Measurements from ENCODE around the gene ZBTB7C. TPM values are rescaled to one million over a fixed set of nuclear protein-coding genes. Genes with fewer than 3 reads are reported as not detected.

ZBTB7C gene
- total and polyA plus RNA-seq, 9 of the 15 experiments (the other 6 are each of a cell fraction or from before 2014, with no cell fraction given) = not detected

DNA sequence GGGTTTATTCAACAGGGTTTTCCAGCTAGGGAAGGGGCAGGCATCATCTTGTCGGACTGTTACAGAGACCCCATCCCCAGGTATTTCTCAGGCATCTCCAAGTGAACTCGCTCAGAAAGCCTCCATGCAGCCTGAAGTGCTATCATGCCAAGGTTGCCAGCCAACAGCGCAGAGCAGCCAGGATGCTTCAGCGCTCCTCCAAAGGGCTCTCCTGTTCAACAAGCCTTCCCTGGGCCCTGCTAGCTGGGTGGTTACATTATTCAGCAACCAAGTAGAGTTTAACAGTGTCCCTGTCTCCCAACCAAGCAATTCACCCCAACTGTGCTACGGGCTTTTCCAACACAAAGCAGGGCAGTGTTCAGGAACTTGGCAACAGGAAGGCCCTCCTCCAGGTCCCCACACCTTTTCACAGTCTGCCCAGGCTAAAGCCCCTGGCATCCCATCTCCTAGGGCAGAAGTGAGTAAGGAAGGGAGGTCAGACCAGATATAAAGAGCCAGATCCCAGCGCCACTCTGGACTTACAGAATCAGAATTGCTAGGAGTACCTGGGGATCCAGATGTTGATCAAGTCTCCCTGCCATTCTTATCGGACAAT lies 52.9 kb downstream of the ZBTB7C start:
- in situ Hi-C loops (cut with MboI) (no loop called here), intact Hi-C loops (cut with micrococcal nuclease) (no loop called here)
- no peak for FAIRE-seq
- H2AFZ ChIP-seq (ENCODE audit: low read depth, low read length) = no peak overlapping the region
- 3% methylated on average over 7 of the region's 7 CpGs for WGBS (ENCODE audit: insufficient coverage, low coverage, missing lambda C conversion rate)
- no peaks in the 10 kb centered on the region for H3K36me3 ChIP-seq (ENCODE audit: control insufficient read depth, insufficient read depth, low read length)
- H3K4me3 ChIP-seq = no peak overlapping the region
- DNase-seq (ENCODE audit: extremely low read depth in 1 of 4, low spot score in 3 of 4) = no peak
- ChIA-PET POLR2A (no interaction called here), CTCF (ENCODE audit: low intra/inter-chr PET ratio) (no interaction called here)
- no peaks in the 10 kb centered on the region for H3K79me2 ChIP-seq (ENCODE audit: control insufficient read depth, insufficient read depth, low read length)
- no peak for ATAC-seq
- BruUV-seq (replicated peaks) = no TSS peak
- no peak overlapping the region for H3K9ac ChIP-seq (ENCODE audit: insufficient read depth in 1 of 2, low read depth in 2 of 2, low read length in 2 of 2)
- H3K27ac ChIP-seq (ENCODE audit: extremely low read depth, low read depth, low read length) = no peak overlapping the region
- H3K9me1 ChIP-seq (ENCODE audit: control insufficient read depth, insufficient read depth, low read length) = no peaks in the 10 kb centered on the region
- no peaks in the 10 kb centered on the region for H3K4me1 ChIP-seq (replicated peaks in 1 of 2; ENCODE audit: control insufficient read depth in 2 of 2, insufficient read depth in 2 of 2, low read length in 2 of 2)
- no peak overlapping the region for H3K4me2 ChIP-seq (ENCODE audit: insufficient read depth, low read length)
- no peaks in the 10 kb centered on the region for H3K9me3 ChIP-seq (replicated peaks; ENCODE audit: control insufficient read depth, insufficient read depth, low read depth, low read length)
- peaks cover 0 to 10% of the 10 kb centered on the region in 2 experiments; a peak in 1 of 5 replicates for H3K27me3 ChIP-seq (ENCODE audit: control insufficient read depth in 2 of 2, insufficient read depth in 2 of 2, low read length in 2 of 2)
- no peaks in the 10 kb centered on the region for H4K20me1 ChIP-seq (replicated peaks; ENCODE audit: control insufficient read depth, insufficient read depth, low read length)
- TF ChIP-seq CHCHD3 (CRISPR knock-in tag; IDR thresholded peaks at IDR 0.05) (no peak), ZNF717 (CRISPR knock-in tag; IDR thresholded peaks at IDR 0.05) (no peak), MED1 (CRISPR knock-in tag; IDR thresholded peaks at IDR 0.05; ENCODE audit: borderline replicate concordance) (no peak), CC2D1A (IDR thresholded peaks at IDR 0.05) (no peak), KAT7 (CRISPR knock-in tag; IDR thresholded peaks at IDR 0.05; ENCODE audit: borderline replicate concordance) (no peak), SIRT6 (IDR thresholded peaks at IDR 0.05; ENCODE audit: low read depth, low read length) (no peak), ZNF134 (CRISPR knock-in tag; conservative IDR thresholded peaks at IDR 0.05) (no peak)
- TF ChIP-seq, protein P1, sequence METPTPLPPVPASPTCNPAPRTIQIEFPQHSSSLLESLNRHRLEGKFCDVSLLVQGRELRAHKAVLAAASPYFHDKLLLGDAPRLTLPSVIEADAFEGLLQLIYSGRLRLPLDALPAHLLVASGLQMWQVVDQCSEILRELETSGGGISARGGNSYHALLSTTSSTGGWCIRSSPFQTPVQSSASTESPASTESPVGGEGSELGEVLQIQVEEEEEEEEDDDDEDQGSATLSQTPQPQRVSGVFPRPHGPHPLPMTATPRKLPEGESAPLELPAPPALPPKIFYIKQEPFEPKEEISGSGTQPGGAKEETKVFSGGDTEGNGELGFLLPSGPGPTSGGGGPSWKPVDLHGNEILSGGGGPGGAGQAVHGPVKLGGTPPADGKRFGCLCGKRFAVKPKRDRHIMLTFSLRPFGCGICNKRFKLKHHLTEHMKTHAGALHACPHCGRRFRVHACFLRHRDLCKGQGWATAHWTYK (CRISPR knock-in tag; IDR thresholded peaks at IDR 0.05) = no peak
- TF ChIP-seq, protein P2, sequence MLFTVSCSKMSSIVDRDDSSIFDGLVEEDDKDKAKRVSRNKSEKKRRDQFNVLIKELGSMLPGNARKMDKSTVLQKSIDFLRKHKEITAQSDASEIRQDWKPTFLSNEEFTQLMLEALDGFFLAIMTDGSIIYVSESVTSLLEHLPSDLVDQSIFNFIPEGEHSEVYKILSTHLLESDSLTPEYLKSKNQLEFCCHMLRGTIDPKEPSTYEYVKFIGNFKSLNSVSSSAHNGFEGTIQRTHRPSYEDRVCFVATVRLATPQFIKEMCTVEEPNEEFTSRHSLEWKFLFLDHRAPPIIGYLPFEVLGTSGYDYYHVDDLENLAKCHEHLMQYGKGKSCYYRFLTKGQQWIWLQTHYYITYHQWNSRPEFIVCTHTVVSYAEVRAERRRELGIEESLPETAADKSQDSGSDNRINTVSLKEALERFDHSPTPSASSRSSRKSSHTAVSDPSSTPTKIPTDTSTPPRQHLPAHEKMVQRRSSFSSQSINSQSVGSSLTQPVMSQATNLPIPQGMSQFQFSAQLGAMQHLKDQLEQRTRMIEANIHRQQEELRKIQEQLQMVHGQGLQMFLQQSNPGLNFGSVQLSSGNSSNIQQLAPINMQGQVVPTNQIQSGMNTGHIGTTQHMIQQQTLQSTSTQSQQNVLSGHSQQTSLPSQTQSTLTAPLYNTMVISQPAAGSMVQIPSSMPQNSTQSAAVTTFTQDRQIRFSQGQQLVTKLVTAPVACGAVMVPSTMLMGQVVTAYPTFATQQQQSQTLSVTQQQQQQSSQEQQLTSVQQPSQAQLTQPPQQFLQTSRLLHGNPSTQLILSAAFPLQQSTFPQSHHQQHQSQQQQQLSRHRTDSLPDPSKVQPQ (CRISPR knock-in tag; IDR thresholded peaks at IDR 0.05; ENCODE audit: borderline replicate concordance) = no peak
- TF ChIP-seq, protein P3, sequence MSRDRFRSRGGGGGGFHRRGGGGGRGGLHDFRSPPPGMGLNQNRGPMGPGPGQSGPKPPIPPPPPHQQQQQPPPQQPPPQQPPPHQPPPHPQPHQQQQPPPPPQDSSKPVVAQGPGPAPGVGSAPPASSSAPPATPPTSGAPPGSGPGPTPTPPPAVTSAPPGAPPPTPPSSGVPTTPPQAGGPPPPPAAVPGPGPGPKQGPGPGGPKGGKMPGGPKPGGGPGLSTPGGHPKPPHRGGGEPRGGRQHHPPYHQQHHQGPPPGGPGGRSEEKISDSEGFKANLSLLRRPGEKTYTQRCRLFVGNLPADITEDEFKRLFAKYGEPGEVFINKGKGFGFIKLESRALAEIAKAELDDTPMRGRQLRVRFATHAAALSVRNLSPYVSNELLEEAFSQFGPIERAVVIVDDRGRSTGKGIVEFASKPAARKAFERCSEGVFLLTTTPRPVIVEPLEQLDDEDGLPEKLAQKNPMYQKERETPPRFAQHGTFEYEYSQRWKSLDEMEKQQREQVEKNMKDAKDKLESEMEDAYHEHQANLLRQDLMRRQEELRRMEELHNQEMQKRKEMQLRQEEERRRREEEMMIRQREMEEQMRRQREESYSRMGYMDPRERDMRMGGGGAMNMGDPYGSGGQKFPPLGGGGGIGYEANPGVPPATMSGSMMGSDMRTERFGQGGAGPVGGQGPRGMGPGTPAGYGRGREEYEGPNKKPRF (IDR thresholded peaks at IDR 0.05; ENCODE audit: low read depth, low read length) = no peak
- TF ChIP-seq, protein P4, sequence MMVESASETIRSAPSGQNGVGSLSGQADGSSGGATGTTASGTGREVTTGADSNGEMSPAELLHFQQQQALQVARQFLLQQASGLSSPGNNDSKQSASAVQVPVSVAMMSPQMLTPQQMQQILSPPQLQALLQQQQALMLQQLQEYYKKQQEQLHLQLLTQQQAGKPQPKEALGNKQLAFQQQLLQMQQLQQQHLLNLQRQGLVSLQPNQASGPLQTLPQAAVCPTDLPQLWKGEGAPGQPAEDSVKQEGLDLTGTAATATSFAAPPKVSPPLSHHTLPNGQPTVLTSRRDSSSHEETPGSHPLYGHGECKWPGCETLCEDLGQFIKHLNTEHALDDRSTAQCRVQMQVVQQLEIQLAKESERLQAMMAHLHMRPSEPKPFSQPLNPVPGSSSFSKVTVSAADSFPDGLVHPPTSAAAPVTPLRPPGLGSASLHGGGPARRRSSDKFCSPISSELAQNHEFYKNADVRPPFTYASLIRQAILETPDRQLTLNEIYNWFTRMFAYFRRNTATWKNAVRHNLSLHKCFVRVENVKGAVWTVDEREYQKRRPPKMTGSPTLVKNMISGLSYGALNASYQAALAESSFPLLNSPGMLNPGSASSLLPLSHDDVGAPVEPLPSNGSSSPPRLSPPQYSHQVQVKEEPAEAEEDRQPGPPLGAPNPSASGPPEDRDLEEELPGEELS (CRISPR knock-in tag; IDR thresholded peaks at IDR 0.05; ENCODE audit: borderline replicate concordance) = no peak
- TF ChIP-seq, protein P5, sequence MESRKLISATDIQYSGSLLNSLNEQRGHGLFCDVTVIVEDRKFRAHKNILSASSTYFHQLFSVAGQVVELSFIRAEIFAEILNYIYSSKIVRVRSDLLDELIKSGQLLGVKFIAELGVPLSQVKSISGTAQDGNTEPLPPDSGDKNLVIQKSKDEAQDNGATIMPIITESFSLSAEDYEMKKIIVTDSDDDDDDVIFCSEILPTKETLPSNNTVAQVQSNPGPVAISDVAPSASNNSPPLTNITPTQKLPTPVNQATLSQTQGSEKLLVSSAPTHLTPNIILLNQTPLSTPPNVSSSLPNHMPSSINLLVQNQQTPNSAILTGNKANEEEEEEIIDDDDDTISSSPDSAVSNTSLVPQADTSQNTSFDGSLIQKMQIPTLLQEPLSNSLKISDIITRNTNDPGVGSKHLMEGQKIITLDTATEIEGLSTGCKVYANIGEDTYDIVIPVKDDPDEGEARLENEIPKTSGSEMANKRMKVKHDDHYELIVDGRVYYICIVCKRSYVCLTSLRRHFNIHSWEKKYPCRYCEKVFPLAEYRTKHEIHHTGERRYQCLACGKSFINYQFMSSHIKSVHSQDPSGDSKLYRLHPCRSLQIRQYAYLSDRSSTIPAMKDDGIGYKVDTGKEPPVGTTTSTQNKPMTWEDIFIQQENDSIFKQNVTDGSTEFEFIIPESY (CRISPR knock-in tag; IDR thresholded peaks at IDR 0.05) = no peak

Data from K562 (cell line).